OCI-LY3 (cell line): ENCODE results near the gene GALNT2.

Experiments used
- H2AFZ ChIP-seq: fragments of 200-600, 300-600 bp; shearing (Covaris generic); 2 replicates; pipeline ENCODE4 v1.6.0; 2014; ENCODE audit warnings: antibody characterized with exemption, low read depth, low read length
- H3K27ac ChIP-seq: fragments of 200-600, 300-600 bp; sonication (generic); 2 replicates; pipeline ENCODE4 v1.5.1; 2014; ENCODE audit warnings: mild to moderate bottlenecking, low read length, moderate library complexity, mixed read lengths
- H3K27me3 ChIP-seq: fragments of 200-600, 300-600 bp; sonication (generic); 2 replicates; pipeline ENCODE4 v1.6.1; 2014; ENCODE audit warnings: low read depth, low read length, mixed read lengths
- H3K36me3 ChIP-seq: fragments of 200-600, 300-600 bp; sonication (generic); replicated peaks from 2 replicates; pipeline ENCODE3; 2014; ENCODE audit warnings: low read depth, low read length, mixed read lengths
- H3K4me1 ChIP-seq: fragments of 300-600, 200-600 bp; sonication (generic); 2 replicates; pipeline ENCODE4 v1.6.1; 2014; ENCODE audit warnings: low read length, mixed read lengths
- H3K4me2 ChIP-seq: fragments of 200-600, 300-600 bp; sonication (generic); 2 replicates; pipeline ENCODE4 v1.6.1; 2014; ENCODE audit warnings: low read length, mixed read lengths
- H3K4me3 ChIP-seq: fragments of 300-600, 200-600 bp; sonication (generic); 2 replicates; pipeline ENCODE4 v1.5.1; 2014; ENCODE audit warnings: antibody characterized with exemption, mild to moderate bottlenecking, low read length, moderate library complexity
- H3K79me2 ChIP-seq: fragments of 300-600, 200-600 bp; shearing (Covaris generic); 2 replicates; pipeline ENCODE4 v1.6.1; 2014; ENCODE audit warnings: mild to moderate bottlenecking, low read length, mixed read lengths
- H3K9ac ChIP-seq: fragments of 300-600, 200-600 bp; shearing (Covaris generic); 2 replicates; pipeline ENCODE4 v1.6.0; 2014; ENCODE audit warnings: mild to moderate bottlenecking, low read length, moderate library complexity
- H3K9me3 ChIP-seq: fragments of 200-600, 300-600 bp; shearing (Covaris generic); 2 replicates; pipeline ENCODE4 v1.6.1; 2014; ENCODE audit warnings: low read length, mixed read lengths; ENCODE audit not compliant: insufficient read depth
- H4K20me1 ChIP-seq: fragments of 200-600, 300-600 bp; sonication (generic); 2 replicates; pipeline ENCODE4 v1.6.1; 2016; ENCODE audit warnings: low read length, mixed read lengths; ENCODE audit not compliant: insufficient read depth
- CTCF ChIP-seq: fragments of 200-600, 300-600 bp; sonication (generic); IDR thresholded peaks from 2 replicates; pipeline ENCODE4 v1.5.1; 2014; ENCODE audit warnings: antibody characterized with exemption, low read length, low read depth
- EZH2phosphoT487 ChIP-seq: fragments of 200-600 bp; shearing (Covaris generic); IDR thresholded peaks from 2 replicates; pipeline ENCODE4 v1.6.1; 2018; ENCODE audit warnings: antibody characterized with exemption, mixed run types, low read depth

GALNT2 gene

GRCh38 chr1:230068621-230068873, 1.5 kb downstream of the GALNT2 start:
- Histone ChIP-seq H3K27me3 (no peaks in the 10 kb centered on the region), H2AFZ (no peak overlapping the region), H3K36me3 (no peaks in the 10 kb centered on the region), H3K9me3 (no peaks in the 10 kb centered on the region), H3K4me1 (peaks cover 19% of the 10 kb centered on the region), H3K27ac (no peak overlapping the region), H3K79me2 (peaks cover 62% of the 10 kb centered on the region), H3K4me3 (peak overlapping the region; percentile 87), H3K4me2 (peak overlapping the region; percentile 97), H4K20me1 (peaks cover 54% of the 10 kb centered on the region), H3K9ac (peak overlapping the region; percentile 85)
- TF ChIP-seq EZH2phosphoT487: no peak
- no peak for TF ChIP-seq CTCF

- Histone ChIP-seq H3K4me1 (peaks cover 19% of the 10 kb centered on the region), H3K9ac (peak overlapping the region; percentile 85), H3K79me2 (peaks cover 68% of the 10 kb centered on the region), H3K27me3 (no peaks in the 10 kb centered on the region), H3K27ac (no peak overlapping the region), H3K36me3 (no peaks in the 10 kb centered on the region), H3K4me3 (peak overlapping the region; percentile 87), H2AFZ (no peak overlapping the region), H4K20me1 (peaks cover 60% of the 10 kb centered on the region), H3K9me3 (no peaks in the 10 kb centered on the region), H3K4me2 (peak overlapping the region; percentile 97)
- TF ChIP-seq CTCF (peak; percentile 30; the same call in 1 of the 2 replicates), EZH2phosphoT487 (no peak)
Observed at GRCh38 chr1:230068952-230069684, 2.1 kb downstream of the GALNT2 start.

GRCh38 chr1:230069796-230070195, 2.8 kb downstream of the GALNT2 start:
- no peak overlapping the region for H3K4me2 ChIP-seq
- H3K79me2 ChIP-seq: peaks cover 75% of the 10 kb centered on the region
- no peaks in the 10 kb centered on the region for H3K36me3 ChIP-seq
- TF ChIP-seq CTCF (no peak), EZH2phosphoT487 (no peak)
- no peak overlapping the region for H3K27ac ChIP-seq
- H3K4me3 ChIP-seq: no peak overlapping the region
- no peaks in the 10 kb centered on the region for H3K27me3 ChIP-seq
- peaks cover 19% of the 10 kb centered on the region for H3K4me1 ChIP-seq
- no peaks in the 10 kb centered on the region for H3K9me3 ChIP-seq
- peaks cover 66% of the 10 kb centered on the region for H4K20me1 ChIP-seq
- no peak overlapping the region for H2AFZ ChIP-seq
- H3K9ac ChIP-seq: no peak overlapping the region

- H3K4me1 ChIP-seq: peaks cover 17% of the 10 kb centered on the region
- TF ChIP-seq EZH2phosphoT487 (no peak), CTCF (no peak)
- H3K9ac ChIP-seq: no peak overlapping the region
- H4K20me1 ChIP-seq: peaks cover 70% of the 10 kb centered on the region
- no peaks in the 10 kb centered on the region for H3K9me3 ChIP-seq
- H3K4me3 ChIP-seq: no peak overlapping the region
- no peaks in the 10 kb centered on the region for H3K36me3 ChIP-seq
- no peaks in the 10 kb centered on the region for H3K27me3 ChIP-seq
- H2AFZ ChIP-seq: no peak overlapping the region
- no peak overlapping the region for H3K27ac ChIP-seq
- H3K79me2 ChIP-seq: peaks cover 80% of the 10 kb centered on the region
- H3K4me2 ChIP-seq: no peak overlapping the region
Observed at GRCh38 chr1:230070321-230071208, 3.5 kb downstream of the GALNT2 start.
